Measurements from ENCODE around the gene COQ10A. TPM values are rescaled to one million over a fixed set of nuclear protein-coding genes. Genes with fewer than 3 reads are reported as not detected.

The COQ10A gene
- total RNA-seq, 1 experiment from 2014 or later: 26.1 TPM

GRCh38 chr12:56297400-56297799 is 30.7 kb downstream of the COQ10A start:
- Histone ChIP-seq H3K23ac (ENCODE audit: insufficient read length, low read depth, low read length) (no peak overlapping the region), H2AFZ (ENCODE audit: low read length) (no peak overlapping the region), H3K14ac (ENCODE audit: insufficient read depth, low read length) (no peak overlapping the region), H2BK120ac (ENCODE audit: low read depth, low read length, poor library complexity, severe bottlenecking) (no peak overlapping the region), H4K20me1 (ENCODE audit: control insufficient read depth, insufficient read depth, insufficient read length) (no peaks in the 10 kb centered on the region), H2BK5ac (ENCODE audit: insufficient read length, low read length) (no peak overlapping the region), H3K9me3 (ENCODE audit: control insufficient read depth, low read depth, low read length) (no peaks in the 10 kb centered on the region), H3K4me2 (ENCODE audit: insufficient read depth, insufficient read length, low read length) (no peak overlapping the region), H3T11ph (ENCODE audit: low read length) (no peak overlapping the region), H2BK12ac (ENCODE audit: insufficient read length, low read depth, low read length) (no peak overlapping the region), H3K79me1 (ENCODE audit: insufficient read depth, low read depth, low read length, poor library complexity, severe bottlenecking) (peaks cover 15% of the 10 kb centered on the region), H4K91ac (ENCODE audit: insufficient read length, low read depth, low read length) (no peak overlapping the region), H2AK5ac (ENCODE audit: insufficient read length, low read length) (no peak overlapping the region), H3K23me2 (ENCODE audit: insufficient read length, low read depth, low read length, poor library complexity, severe bottlenecking) (peaks cover 11% of the 10 kb centered on the region), H3K4me1 (ENCODE audit: insufficient read depth, low read length) (no peaks in the 10 kb centered on the region; the same call in 1 of the 2 replicates), H3K18ac (ENCODE audit: insufficient read length, low read depth, low read length) (no peak overlapping the region), H2BK15ac (ENCODE audit: low read depth, low read length) (no peak overlapping the region), H4K8ac (replicated peaks; ENCODE audit: insufficient read length, low read depth, low read length) (no peak overlapping the region), H3K4ac (ENCODE audit: low read depth, low read length) (no peak overlapping the region), H3K79me2 (ENCODE audit: insufficient read depth, low read length) (peaks cover 19% of the 10 kb centered on the region; the same call in 1 of the 2 replicates), H3K27ac (ENCODE audit: insufficient read length, low read depth, low read length) (no peak overlapping the region), H3K9ac (ENCODE audit: extremely low read depth, insufficient read length, low read length) (no peak overlapping the region), H2BK20ac (ENCODE audit: low read depth, low read length, poor library complexity, severe bottlenecking) (no peak overlapping the region), H4K5ac (ENCODE audit: insufficient read length, low read depth, low read length) (no peak overlapping the region), H3K56ac (ENCODE audit: insufficient read length, low read depth, low read length) (no peak overlapping the region), H3K27me3 (ENCODE audit: insufficient read depth, low read length) (no peaks in the 10 kb centered on the region)
- Mint-ChIP-seq H3K4me1 (peaks cover 15 to 19% of the 10 kb centered on the region in 2 experiments), H3K9me3 (no peaks in the 10 kb centered on the region), H3K4me3 (no peak overlapping the region), H3K27ac (peak overlapping the region in 1 of 3 experiments; percentile 70; a peak in 1 of 7 replicates), H3K27me3 (ENCODE audit: low read depth) (no peaks in the 10 kb centered on the region), H3K36me3 (ENCODE audit: insufficient read depth in 1 of 3, low read depth in 3 of 3) (peaks cover 4 to 44% (median 14%) of the 10 kb centered on the region in 3 experiments; a peak in 6 of 7 replicates)
- no CpG with 5 or more reads among the region's 8 CpGs for WGBS (ENCODE audit: extremely low coverage, insufficient read length, low lambda C conversion rate)
- no peak for DNase-seq
- TF ChIP-seq, protein P1, sequence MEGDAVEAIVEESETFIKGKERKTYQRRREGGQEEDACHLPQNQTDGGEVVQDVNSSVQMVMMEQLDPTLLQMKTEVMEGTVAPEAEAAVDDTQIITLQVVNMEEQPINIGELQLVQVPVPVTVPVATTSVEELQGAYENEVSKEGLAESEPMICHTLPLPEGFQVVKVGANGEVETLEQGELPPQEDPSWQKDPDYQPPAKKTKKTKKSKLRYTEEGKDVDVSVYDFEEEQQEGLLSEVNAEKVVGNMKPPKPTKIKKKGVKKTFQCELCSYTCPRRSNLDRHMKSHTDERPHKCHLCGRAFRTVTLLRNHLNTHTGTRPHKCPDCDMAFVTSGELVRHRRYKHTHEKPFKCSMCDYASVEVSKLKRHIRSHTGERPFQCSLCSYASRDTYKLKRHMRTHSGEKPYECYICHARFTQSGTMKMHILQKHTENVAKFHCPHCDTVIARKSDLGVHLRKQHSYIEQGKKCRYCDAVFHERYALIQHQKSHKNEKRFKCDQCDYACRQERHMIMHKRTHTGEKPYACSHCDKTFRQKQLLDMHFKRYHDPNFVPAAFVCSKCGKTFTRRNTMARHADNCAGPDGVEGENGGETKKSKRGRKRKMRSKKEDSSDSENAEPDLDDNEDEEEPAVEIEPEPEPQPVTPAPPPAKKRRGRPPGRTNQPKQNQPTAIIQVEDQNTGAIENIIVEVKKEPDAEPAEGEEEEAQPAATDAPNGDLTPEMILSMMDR (conservative IDR thresholded peaks at IDR 0.05): no peak
